ENCODE measurements around the gene MCC.

GRCh38 chr5:113276001-113276400 is 212.3 kb downstream of the MCC start:
- no peak for TF ChIP-seq ZNF530 (tag by site-specific recombination; IDR thresholded peaks at IDR 0.05; ENCODE audit: low read depth)
- TF ChIP-seq ZBTB20 (tag by site-specific recombination; IDR thresholded peaks at IDR 0.05), result no peak
- no peak for TF ChIP-seq ZNF121 (tag by site-specific recombination; IDR thresholded peaks at IDR 0.05)
- no peak for TF ChIP-seq KLF17 (tag by site-specific recombination; IDR thresholded peaks at IDR 0.05)
- TF ChIP-seq CTCF (tag by site-specific recombination; IDR thresholded peaks at IDR 0.05), result no peak
- no peak for TF ChIP-seq INSM2 (tag by site-specific recombination; IDR thresholded peaks at IDR 0.05)
- no peak for TF ChIP-seq ZNF335 (tag by site-specific recombination; conservative IDR thresholded peaks at IDR 0.05)
